SH-SY5Y (cell line): ENCODE data around the gene ADSS2.

Source experiments
- GATA2 ChIP-seq: IDR thresholded peaks from 2 replicates; pipeline ENCODE4 v1.6.1; 2011; ENCODE audit warnings: mild to moderate bottlenecking, low read depth, low read length
- GATA3 ChIP-seq: IDR thresholded peaks from 2 replicates; pipeline ENCODE4 v1.6.1; 2011; ENCODE audit warnings: low read depth, mild to moderate bottlenecking, low read length, moderate library complexity

DNA sequence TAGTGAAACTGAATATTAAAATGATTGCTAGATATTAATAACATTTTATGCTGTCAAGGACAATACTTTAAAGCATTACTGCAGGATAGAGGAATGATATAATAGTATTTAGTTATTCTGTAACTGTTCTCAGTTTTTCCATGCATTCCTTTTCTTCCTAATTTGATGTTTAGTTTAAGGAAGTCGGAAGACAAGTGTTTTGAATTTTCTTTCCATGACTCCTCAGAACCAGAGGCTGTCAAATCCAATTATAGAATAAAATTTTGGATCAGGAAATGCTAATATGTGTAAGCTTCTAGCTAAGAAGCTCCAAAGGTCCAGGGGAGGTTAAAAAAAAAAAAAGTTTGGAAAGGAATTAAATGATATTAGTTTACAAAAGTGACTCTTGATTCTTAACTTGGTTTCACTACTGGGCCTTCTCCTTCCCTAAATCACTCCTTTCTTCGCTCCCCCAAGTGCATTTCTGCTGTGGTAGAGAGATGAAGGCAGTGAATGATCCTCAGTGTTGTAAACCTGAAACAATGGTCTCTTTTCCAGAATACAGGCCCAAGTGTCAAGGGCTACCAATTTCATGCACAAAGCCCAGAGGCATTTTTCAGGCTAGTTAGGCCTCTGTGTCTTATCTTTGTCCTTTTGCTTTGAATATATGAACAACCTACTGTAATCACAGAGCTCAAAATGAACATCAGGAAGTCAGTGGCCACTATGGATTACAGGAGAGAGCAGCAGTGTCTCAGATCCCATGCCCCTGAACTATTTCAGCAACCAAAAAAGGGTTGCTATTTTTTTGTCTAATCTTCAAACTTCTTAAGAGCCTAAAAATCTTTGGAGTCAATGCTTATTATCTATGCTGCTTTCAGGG lies 6.2 kb downstream of the ADSS2 start:
- TF ChIP-seq GATA2 (peak; percentile 19; the same call in 1 of the 2 replicates), GATA3 (no peak)
